K562 (cell line): ENCODE measurements around the gene FAM161B. TPM values are rescaled to one million over a fixed set of nuclear protein-coding genes. Genes with fewer than 3 reads are reported as not detected.
A peak's percentile ranks its signal among the peaks of the same experiment; 100 is the strongest.

ENCODE experiments used
- ATF1 ChIP-seq, 2 experiments: fragments of 450-650 bp in 1 of 2; IDR thresholded peaks; 2 replicates each; pipeline ENCODE4 v1.6.1; 2016; ENCODE audit warnings: missing compliant biosample characterization in 1 of 2, missing genetic modification characterization in 1 of 2
- E2F5 ChIP-seq: sonication (generic); formaldehyde crosslinking; IDR thresholded peaks from 2 replicates; pipeline ENCODE4 v1.8.0; 2022; ENCODE audit warnings: mild to moderate bottlenecking, missing genetic modification reagents
- HOXB6 ChIP-seq: fragments of 250-450 bp; sonication (Bioruptor Pico); IDR thresholded peaks from 2 replicates; pipeline ENCODE4 v1.5.1; 2022; ENCODE audit warnings: mild to moderate bottlenecking, borderline replicate concordance
- KHSRP ChIP-seq: fragments of 450-650 bp; IDR thresholded peaks from 2 replicates; pipeline ENCODE4 v1.6.1; 2017
- NCOR1 ChIP-seq: fragments of 450-650 bp; IDR thresholded peaks from 2 replicates; pipeline ENCODE4 v1.6.1; 2016; ENCODE audit warnings: mild to moderate bottlenecking, moderate library complexity
- NONO ChIP-seq, 2 experiments: fragments of 200-400 bp in 1 of 2; fragments of 450-650 bp in 1 of 2; formaldehyde crosslinking in 1 of 2; IDR thresholded peaks; 2 replicates each; pipeline ENCODE4 v1.6.1; 2017; ENCODE audit warnings: low read depth in 2 of 2, mild to moderate bottlenecking in 2 of 2, moderate library complexity in 2 of 2, low read length in 1 of 2
- NRF1 ChIP-seq, 2 experiments: fragments of 450-650 bp; IDR thresholded peaks in 1 of 2; conservative IDR thresholded peaks in 1 of 2; 2 replicates each; pipeline ENCODE4 v1.6.1; 2014; ENCODE audit warnings: mild to moderate bottlenecking in 2 of 2
- PRDM10 ChIP-seq: fragments of 450-650 bp; IDR thresholded peaks from 2 replicates; pipeline ENCODE4 v1.6.1; 2018; ENCODE audit not compliant: partially characterized antibody
- RB1 ChIP-seq: fragments of 450-650 bp; IDR thresholded peaks from 2 replicates; pipeline ENCODE4 v1.6.1; 2017; ENCODE audit warnings: low read depth, mild to moderate bottlenecking
- SAP30 ChIP-seq: fragments of 200-600 bp; sonication (generic); IDR thresholded peaks from 2 replicates; pipeline ENCODE4 v1.6.1; 2012; ENCODE audit warnings: borderline replicate concordance, low read depth, mild to moderate bottlenecking, moderate library complexity, low read length, control low read depth, inconsistent platforms; ENCODE audit not compliant: insufficient read depth, poor library complexity, severe bottlenecking
- TGIF2 ChIP-seq: sonication (generic); formaldehyde crosslinking; IDR thresholded peaks from 2 replicates; pipeline ENCODE4 v1.8.1; 2022; ENCODE audit warnings: mild to moderate bottlenecking, missing genetic modification reagents, moderate library complexity
- ZNF311 ChIP-seq: fragments of 250-450 bp; sonication (Bioruptor Pico); IDR thresholded peaks from 2 replicates; pipeline ENCODE4 v1.4.0; 2020; ENCODE audit warnings: mild to moderate bottlenecking, moderate library complexity
- polyA plus RNA-seq, 8 experiments: library from polyadenylated mRNA; depleted of rRNA in 4 of 8; stranded (reverse) in 5 of 8; unstranded in 3 of 8; fragments of >200 nt; fragmentation: Nextera tagmentation in 2 of 8; fragmentation: Illumina TruSeq in 1 of 8; extraction: Ambion mirVana in 2 of 8; extraction: Trizol in 1 of 8; gene quantifications; 2 replicates each; pipeline versions ENCODE4 v1.2.1 to v1.2.3, GENCODE V29; 2011 to 2014; ENCODE audit warnings: inconsistent platforms in 1 of 8, missing spikeins in 1 of 8
- total RNA-seq, 7 experiments: library from RNA; depleted of rRNA in 6 of 7; stranded (reverse); fragments of >200 nt in 6 of 7; fragmentation: Illumina TruSeq in 2 of 7; extraction: Trizol in 2 of 7; gene quantifications; 2 replicates each; pipeline versions ENCODE4 v1.2.1 to v1.2.3, GENCODE V29; 2011 to 2021; ENCODE audit warnings: low replicate concordance in 1 of 7
- TF ChIP-seq, protein P1 (sequence below), 2 experiments: IDR thresholded peaks; 2 replicates each; pipeline ENCODE4 v1.6.1; 2012; ENCODE audit warnings: improper control_type of control experiment in 2 of 2, low read depth in 2 of 2, low read length in 2 of 2, borderline replicate concordance in 1 of 2
- TF ChIP-seq, protein P2 (sequence below): sonication (generic); formaldehyde crosslinking; IDR thresholded peaks from 2 replicates; pipeline ENCODE4 v1.8.1; 2023; ENCODE audit warnings: mild to moderate bottlenecking, missing genetic modification reagents
- TF ChIP-seq, protein P3 (sequence below): fragments of 450-650 bp; formaldehyde crosslinking; IDR thresholded peaks from 2 replicates; pipeline ENCODE4 v1.4.0; 2022; ENCODE audit warnings: missing genetic modification characterization

Gene FAM161B
- total and polyA plus RNA-seq, 9 of the 15 experiments (the other 6 are each of a cell fraction or from before 2014, with no cell fraction given), result 0.15 to 1.3 (median 0.84) TPM

DNA sequence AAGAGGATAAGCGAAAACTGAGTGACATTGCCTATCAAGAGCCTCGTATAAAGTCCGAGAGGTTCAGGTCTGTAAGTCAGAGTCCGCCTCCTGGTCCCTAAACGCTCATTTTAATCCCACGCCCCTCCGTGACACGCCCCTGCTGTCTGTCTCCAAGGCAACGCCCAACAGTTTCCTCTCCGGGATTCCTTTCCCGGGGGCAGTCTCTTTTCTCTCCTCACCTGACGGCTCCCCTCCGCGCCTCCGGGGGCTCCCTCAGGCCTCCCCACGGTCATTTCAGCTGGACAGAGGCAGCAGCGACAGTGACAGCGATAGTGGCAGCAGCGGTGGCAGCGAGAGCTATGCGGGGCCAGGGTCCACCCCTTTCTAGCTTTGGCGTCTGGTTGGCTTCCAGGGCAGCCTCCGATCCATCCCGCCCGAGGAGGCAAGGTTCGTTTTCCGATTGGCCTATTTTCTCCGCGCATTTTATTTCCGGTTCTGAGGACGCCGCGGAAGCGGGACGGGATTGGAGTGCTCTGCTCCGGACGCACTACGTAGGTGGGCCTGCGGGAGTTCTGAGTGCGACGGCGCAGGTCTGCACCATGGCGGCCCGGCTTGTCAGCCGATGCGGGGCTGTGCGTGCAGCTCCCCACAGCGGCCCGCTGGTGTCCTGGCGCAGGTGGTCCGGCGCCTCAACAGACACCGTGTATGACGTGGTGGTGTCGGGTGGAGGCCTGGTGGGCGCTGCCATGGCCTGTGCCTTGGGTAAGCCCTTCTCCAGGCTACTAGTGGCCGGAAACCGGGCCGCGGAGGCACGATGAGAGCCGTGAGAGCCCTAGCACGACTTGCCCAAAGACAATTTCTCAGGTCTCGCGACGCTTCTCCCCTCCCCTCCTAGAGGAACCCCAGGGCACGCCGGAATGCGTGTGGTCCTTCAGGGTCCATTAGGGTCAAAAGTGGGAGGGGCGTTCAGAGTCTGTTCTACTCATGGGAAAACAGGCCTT lies at the start of gene FAM161B, which contains the start of gene COQ6 (continued):
- TF ChIP-seq, protein P1, sequence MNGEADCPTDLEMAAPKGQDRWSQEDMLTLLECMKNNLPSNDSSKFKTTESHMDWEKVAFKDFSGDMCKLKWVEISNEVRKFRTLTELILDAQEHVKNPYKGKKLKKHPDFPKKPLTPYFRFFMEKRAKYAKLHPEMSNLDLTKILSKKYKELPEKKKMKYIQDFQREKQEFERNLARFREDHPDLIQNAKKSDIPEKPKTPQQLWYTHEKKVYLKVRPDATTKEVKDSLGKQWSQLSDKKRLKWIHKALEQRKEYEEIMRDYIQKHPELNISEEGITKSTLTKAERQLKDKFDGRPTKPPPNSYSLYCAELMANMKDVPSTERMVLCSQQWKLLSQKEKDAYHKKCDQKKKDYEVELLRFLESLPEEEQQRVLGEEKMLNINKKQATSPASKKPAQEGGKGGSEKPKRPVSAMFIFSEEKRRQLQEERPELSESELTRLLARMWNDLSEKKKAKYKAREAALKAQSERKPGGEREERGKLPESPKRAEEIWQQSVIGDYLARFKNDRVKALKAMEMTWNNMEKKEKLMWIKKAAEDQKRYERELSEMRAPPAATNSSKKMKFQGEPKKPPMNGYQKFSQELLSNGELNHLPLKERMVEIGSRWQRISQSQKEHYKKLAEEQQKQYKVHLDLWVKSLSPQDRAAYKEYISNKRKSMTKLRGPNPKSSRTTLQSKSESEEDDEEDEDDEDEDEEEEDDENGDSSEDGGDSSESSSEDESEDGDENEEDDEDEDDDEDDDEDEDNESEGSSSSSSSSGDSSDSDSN (IDR thresholded peaks at IDR 0.05; ENCODE audit: borderline replicate concordance in 1 of 2, low read depth in 2 of 2, low read length in 2 of 2), result peak in 1 of 2 experiments; percentile 49; a peak in 1 of 4 replicates
- TF ChIP-seq, protein P2, sequence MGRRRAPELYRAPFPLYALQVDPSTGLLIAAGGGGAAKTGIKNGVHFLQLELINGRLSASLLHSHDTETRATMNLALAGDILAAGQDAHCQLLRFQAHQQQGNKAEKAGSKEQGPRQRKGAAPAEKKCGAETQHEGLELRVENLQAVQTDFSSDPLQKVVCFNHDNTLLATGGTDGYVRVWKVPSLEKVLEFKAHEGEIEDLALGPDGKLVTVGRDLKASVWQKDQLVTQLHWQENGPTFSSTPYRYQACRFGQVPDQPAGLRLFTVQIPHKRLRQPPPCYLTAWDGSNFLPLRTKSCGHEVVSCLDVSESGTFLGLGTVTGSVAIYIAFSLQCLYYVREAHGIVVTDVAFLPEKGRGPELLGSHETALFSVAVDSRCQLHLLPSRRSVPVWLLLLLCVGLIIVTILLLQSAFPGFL (CRISPR knock-in tag), result no peak
- TF ChIP-seq ATF1 (CRISPR knock-in tag; IDR thresholded peaks at IDR 0.05), result no peak
- peak; percentile 93 for TF ChIP-seq ATF1 (tag; IDR thresholded peaks at IDR 0.05)
- TF ChIP-seq TGIF2 (CRISPR knock-in tag), result no peak; the same call in 1 of the 2 replicates
- peak; percentile 93 for TF ChIP-seq PRDM10
- TF ChIP-seq NCOR1, result 0 out of 2 replicates have a peak, but pooled peaks have one; percentile 4
- TF ChIP-seq KHSRP, result no peak
- TF ChIP-seq SAP30, result peak; percentile 69
- TF ChIP-seq E2F5 (CRISPR knock-in tag), result no peak
- peak in 1 of 2 experiments; percentile 47; a peak in 1 of 4 replicates for TF ChIP-seq NONO (IDR thresholded peaks at IDR 0.05; ENCODE audit: low read depth in 2 of 2, low read length in 1 of 2)
- TF ChIP-seq HOXB6, result no peak
- no peak for TF ChIP-seq ZNF311 (CRISPR knock-in tag)
- peak; percentile 37; the same call in 1 of the 2 replicates for TF ChIP-seq RB1
- TF ChIP-seq NRF1 (conservative IDR thresholded peaks at IDR 0.05 in 1 of 2, IDR thresholded peaks at IDR 0.05 in 1 of 2), result peak; percentile 90 to 92
- TF ChIP-seq, protein P3, sequence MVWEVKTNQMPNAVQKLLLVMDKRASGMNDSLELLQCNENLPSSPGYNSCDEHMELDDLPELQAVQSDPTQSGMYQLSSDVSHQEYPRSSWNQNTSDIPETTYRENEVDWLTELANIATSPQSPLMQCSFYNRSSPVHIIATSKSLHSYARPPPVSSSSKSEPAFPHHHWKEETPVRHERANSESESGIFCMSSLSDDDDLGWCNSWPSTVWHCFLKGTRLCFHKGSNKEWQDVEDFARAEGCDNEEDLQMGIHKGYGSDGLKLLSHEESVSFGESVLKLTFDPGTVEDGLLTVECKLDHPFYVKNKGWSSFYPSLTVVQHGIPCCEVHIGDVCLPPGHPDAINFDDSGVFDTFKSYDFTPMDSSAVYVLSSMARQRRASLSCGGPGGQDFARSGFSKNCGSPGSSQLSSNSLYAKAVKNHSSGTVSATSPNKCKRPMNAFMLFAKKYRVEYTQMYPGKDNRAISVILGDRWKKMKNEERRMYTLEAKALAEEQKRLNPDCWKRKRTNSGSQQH (CRISPR knock-in tag), result no peak
